Thyroid gland (tissue), 4 donors: ENCODE data around the gene RGS11. TPM values are rescaled to one million over a fixed set of nuclear protein-coding genes. Genes with fewer than 3 reads are reported as not detected.

Experiments
- DNase-seq, 2 donors: peaks; one replicate each; pipeline ENCODE4 v3.0.0-alpha.2; 2019
- H3K27ac ChIP-seq, 3 donors: fragments of 200-600 bp; sonication (generic); 1 replicate in 2 of 3; 2 replicates in 1 of 3; pipeline ENCODE4 v1.5.1; 2016 to 2019; ENCODE audit warnings: mild to moderate bottlenecking in 1 of 3, moderate library complexity in 1 of 3
- H3K27me3 ChIP-seq: fragments of 200-600 bp; sonication (generic); one replicate; pipeline ENCODE4 v1.5.1; 2019
- H3K36me3 ChIP-seq, 2 donors: fragments of 200-600 bp; sonication (generic); one replicate each; pipeline ENCODE4 v1.5.1; 2016 to 2019
- H3K4me1 ChIP-seq, 2 donors: fragments of 200-600 bp; sonication (generic); one replicate each; pipeline ENCODE4 v1.5.1; 2017 to 2019
- H3K4me3 ChIP-seq, 3 donors: fragments of 200-600 bp; sonication (generic); replicated peaks in 1 of 3; 1 replicate in 2 of 3; 2 replicates in 1 of 3; pipeline ENCODE4 v1.5.1; 2016; ENCODE audit warnings: mild to moderate bottlenecking in 1 of 3
- H3K9me3 ChIP-seq: fragments of 200-600 bp; sonication (generic); one replicate; pipeline ENCODE4 v1.5.1; 2017
- POLR2A ChIP-seq, 2 donors: fragments of 450-650 bp; IDR thresholded peaks; one replicate each; pipeline ENCODE4 v1.6.1; 2017; ENCODE audit warnings: antibody characterized with exemption in 2 of 2, mild to moderate bottlenecking in 2 of 2, moderate library complexity in 1 of 2
- WGBS, 2 donors: methylation state at CpG; one replicate each; pipeline ENCODE4 v1.1.5; 2017; 5-methylcytosine and 5-hydroxymethylcytosine counted together
- intact Hi-C: fragments of 100-400 bp; cut with DNase I; formaldehyde crosslinking; loops from one replicate; pipeline ENCODE4 v1.15.1; 2023
- total RNA-seq, 4 donors: library from RNA; depleted of rRNA; stranded (reverse); fragments of >200 nt; gene quantifications; one replicate each; pipeline ENCODE4 v1.2.3, GENCODE V29; 2016
- TF ChIP-seq, protein P1 (sequence below), 6 experiments: fragments of 200-600 bp in 3 of 6; fragments of 450-650 bp in 3 of 6; sonication (generic) in 3 of 6; IDR thresholded peaks; one replicate each; pipeline ENCODE4 v1.5.1; 2016 to 2019; ENCODE audit warnings: antibody characterized with exemption in 6 of 6, mild to moderate bottlenecking in 2 of 6, inconsistent platforms in 1 of 6, moderate library complexity in 1 of 6

RGS11 gene
- total RNA-seq, 4 donors from 2014 or later, result 0.73 to 5.9 (median 3.0) TPM

DNA sequence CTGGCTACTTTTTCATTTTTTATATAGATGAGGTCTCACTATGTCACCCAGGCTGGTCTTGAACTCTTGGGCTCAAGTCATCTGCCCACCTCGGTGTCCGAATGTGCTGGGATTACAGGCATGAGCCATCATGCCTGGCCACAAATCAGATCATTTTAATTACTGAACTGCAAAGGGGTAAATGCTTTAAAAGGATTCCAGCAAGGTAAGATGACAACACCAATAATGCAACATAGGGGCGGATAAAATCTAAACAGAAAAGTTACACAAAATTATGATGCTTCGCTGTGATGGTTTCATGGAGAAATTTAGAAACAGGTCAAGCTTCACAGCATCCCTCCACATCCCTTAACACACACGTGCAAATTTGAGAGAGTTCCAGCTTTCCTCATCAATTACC lies 44.5 kb upstream of the RGS11 start:
- TF ChIP-seq POLR2A (IDR thresholded peaks at IDR 0.05), result no peak
- TF ChIP-seq, protein P1, sequence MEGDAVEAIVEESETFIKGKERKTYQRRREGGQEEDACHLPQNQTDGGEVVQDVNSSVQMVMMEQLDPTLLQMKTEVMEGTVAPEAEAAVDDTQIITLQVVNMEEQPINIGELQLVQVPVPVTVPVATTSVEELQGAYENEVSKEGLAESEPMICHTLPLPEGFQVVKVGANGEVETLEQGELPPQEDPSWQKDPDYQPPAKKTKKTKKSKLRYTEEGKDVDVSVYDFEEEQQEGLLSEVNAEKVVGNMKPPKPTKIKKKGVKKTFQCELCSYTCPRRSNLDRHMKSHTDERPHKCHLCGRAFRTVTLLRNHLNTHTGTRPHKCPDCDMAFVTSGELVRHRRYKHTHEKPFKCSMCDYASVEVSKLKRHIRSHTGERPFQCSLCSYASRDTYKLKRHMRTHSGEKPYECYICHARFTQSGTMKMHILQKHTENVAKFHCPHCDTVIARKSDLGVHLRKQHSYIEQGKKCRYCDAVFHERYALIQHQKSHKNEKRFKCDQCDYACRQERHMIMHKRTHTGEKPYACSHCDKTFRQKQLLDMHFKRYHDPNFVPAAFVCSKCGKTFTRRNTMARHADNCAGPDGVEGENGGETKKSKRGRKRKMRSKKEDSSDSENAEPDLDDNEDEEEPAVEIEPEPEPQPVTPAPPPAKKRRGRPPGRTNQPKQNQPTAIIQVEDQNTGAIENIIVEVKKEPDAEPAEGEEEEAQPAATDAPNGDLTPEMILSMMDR (IDR thresholded peaks at IDR 0.05), result no peak
- 95 to 98% methylated on average over 5 of the region's 5 CpGs for WGBS, 2 donors
- H3K36me3 ChIP-seq, result peaks cover 0 to 6% of the 10 kb centered on the region in 2 donors
- H3K4me1 ChIP-seq, result peaks cover 0 to 9% of the 10 kb centered on the region in 2 donors
- DNase-seq, result no peak
- no peak overlapping the region for H3K4me3 ChIP-seq
- intact Hi-C loops, result no loop called here
- H3K27me3 ChIP-seq, result no peaks in the 10 kb centered on the region
- H3K27ac ChIP-seq, result no peak overlapping the region
- H3K9me3 ChIP-seq, result no peaks in the 10 kb centered on the region

DNA sequence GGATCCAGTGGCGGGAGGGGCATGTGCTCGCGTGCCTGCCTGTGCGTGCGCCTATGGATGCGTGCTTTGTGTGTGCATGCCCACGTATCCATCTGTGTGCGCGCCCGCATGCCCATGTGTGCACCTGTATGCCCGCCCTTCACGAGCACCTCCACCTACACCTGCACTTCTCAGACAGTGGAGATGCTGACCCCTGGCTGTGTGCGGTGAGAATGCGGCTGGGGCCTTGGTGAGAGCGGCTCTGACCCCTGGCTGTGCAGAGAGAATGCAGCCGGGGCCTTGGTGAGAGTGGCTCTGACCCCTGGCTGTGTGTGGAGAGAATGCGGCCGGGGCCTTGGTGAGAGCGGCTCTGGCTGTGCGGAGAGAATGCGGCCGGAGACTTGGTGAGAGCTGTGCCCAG lies 42.9 kb upstream of the RGS11 start:
- 88 to 95% methylated on average over 22 of the region's 22 CpGs for WGBS, 2 donors
- no peaks in the 10 kb centered on the region for H3K4me1 ChIP-seq
- no peaks in the 10 kb centered on the region for H3K9me3 ChIP-seq
- TF ChIP-seq, protein P1 (IDR thresholded peaks at IDR 0.05), result no peak
- no peak for TF ChIP-seq POLR2A (IDR thresholded peaks at IDR 0.05)
- H3K27me3 ChIP-seq, result no peaks in the 10 kb centered on the region
- peaks cover 8 to 9% of the 10 kb centered on the region in 2 donors for H3K36me3 ChIP-seq
- H3K4me3 ChIP-seq, result no peak overlapping the region
- intact Hi-C loops, result no loop called here
- DNase-seq, result no peak
- H3K27ac ChIP-seq, result no peak overlapping the region

GRCh38 chr16:317583-317982 lies 41.8 kb upstream of the RGS11 start:
- Histone ChIP-seq H3K4me1 (no peaks in the 10 kb centered on the region), H3K27me3 (no peaks in the 10 kb centered on the region), H3K4me3 (no peak overlapping the region), H3K27ac (no peak overlapping the region), H3K9me3 (no peaks in the 10 kb centered on the region), H3K36me3 (peaks cover 18 to 19% of the 10 kb centered on the region in 2 donors)
- TF ChIP-seq, protein P1 (IDR thresholded peaks at IDR 0.05), result no peak
- DNase-seq, result no peak
- intact Hi-C loops, result no loop called here
- WGBS, 2 donors, result 88 to 95% methylated on average over 4 of the region's 5 CpGs

- Histone ChIP-seq H3K36me3 (peaks cover 19 to 25% of the 10 kb centered on the region in 2 donors), H3K4me3 (no peak overlapping the region), H3K4me1 (no peaks in the 10 kb centered on the region), H3K9me3 (no peaks in the 10 kb centered on the region), H3K27me3 (no peaks in the 10 kb centered on the region), H3K27ac (no peak overlapping the region)
- intact Hi-C loops, result no loop called here
- TF ChIP-seq, protein P1 (IDR thresholded peaks at IDR 0.05), result no peak
- TF ChIP-seq POLR2A (IDR thresholded peaks at IDR 0.05), result no peak
- 93 to 97% methylated on average over 6 to 15 of the region's 19 CpGs for WGBS, 2 donors
- DNase-seq, result no peak
These were observed 41.2 kb upstream of the RGS11 start for GRCh38 chr16:316741-317464.

DNA sequence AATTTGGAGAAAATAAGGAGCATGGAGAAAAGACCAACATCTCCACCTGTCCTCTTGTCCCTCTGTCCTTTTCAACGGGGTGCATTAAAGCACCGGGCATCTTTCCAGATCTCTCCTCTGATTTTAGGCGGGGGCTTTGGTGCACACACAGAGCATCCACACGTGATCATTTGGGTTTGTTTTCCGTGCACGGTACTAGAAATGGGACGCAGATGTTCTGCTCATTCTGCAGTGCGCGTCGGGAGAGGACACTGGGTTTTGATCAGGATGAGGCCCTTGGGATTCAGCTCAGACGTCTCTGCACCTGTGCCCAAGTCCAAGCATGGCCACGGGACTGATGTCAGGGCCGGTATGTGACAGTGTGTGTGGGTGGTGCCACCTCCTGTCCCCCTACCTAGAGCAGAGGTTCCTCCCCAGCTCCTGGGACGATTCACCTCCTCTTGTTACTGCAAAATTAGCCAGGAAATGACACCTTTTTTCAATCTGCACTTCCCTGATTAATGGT lies 39.1 kb upstream of the RGS11 start:
- Histone ChIP-seq H3K36me3 (peaks cover 19 to 25% of the 10 kb centered on the region in 2 donors), H3K4me1 (no peaks in the 10 kb centered on the region), H3K4me3 (no peak overlapping the region), H3K27ac (no peak overlapping the region), H3K27me3 (no peaks in the 10 kb centered on the region), H3K9me3 (no peaks in the 10 kb centered on the region)
- DNase-seq, result no peak
- intact Hi-C loops, result no loop called here
- TF ChIP-seq, protein P1 (IDR thresholded peaks at IDR 0.05), result no peak
- TF ChIP-seq POLR2A (IDR thresholded peaks at IDR 0.05), result no peak
- WGBS, 2 donors, result 84 to 89% methylated on average over 14 of the region's 14 CpGs
